ENCODE data around the gene HPGD. TPM values are rescaled to one million over a fixed set of nuclear protein-coding genes. Genes with fewer than 3 reads are reported as not detected.

HPGD gene
- total RNA-seq, 2 donors from 2014 or later = 5.2 to 7.2 TPM

GRCh38 chr4:174520660-174521059 is 1.6 kb downstream of the HPGD start:
- Mint-ChIP-seq H3K27ac (no peak overlapping the region), H3K36me3 (ENCODE audit: insufficient read depth in 2 of 2) (peaks cover 0 to 2% of the 10 kb centered on the region in 2 donors), H3K9me3 (no peaks in the 10 kb centered on the region), H3K4me1 (ENCODE audit: low read depth) (peaks cover 27% of the 10 kb centered on the region), H3K27me3 (ENCODE audit: low read depth) (peaks cover 19% of the 10 kb centered on the region), H3K4me3 (no peak overlapping the region)
- ATAC-seq (replicated peaks in 1 of 2) (no peak), DNase-seq (no peak)

- Mint-ChIP-seq H3K4me3 (no peak overlapping the region), H3K4me1 (ENCODE audit: low read depth) (peaks cover 15% of the 10 kb centered on the region), H3K27ac (no peak overlapping the region), H3K9me3 (peaks cover 0 to 4% of the 10 kb centered on the region in 2 donors), H3K27me3 (ENCODE audit: low read depth) (peaks cover 1% of the 10 kb centered on the region), H3K36me3 (ENCODE audit: insufficient read depth in 2 of 2) (peaks cover 0 to 2% of the 10 kb centered on the region in 2 donors)
- ATAC-seq (replicated peaks in 1 of 2) (no peak), DNase-seq (no peak)
These were observed 4.5 kb downstream of the HPGD start for GRCh38 chr4:174517502-174518445.

GRCh38 chr4:174516794-174517193 is 5.5 kb downstream of the HPGD start:
- ATAC-seq (replicated peaks in 1 of 2) (no peak), DNase-seq (no peak)
- H3K36me3 Mint-ChIP-seq (ENCODE audit: insufficient read depth in 2 of 2) = peaks cover 0 to 2% of the 10 kb centered on the region in 2 donors
- H3K9me3 Mint-ChIP-seq = peaks cover 0 to 4% of the 10 kb centered on the region in 2 donors
- H3K4me1 Mint-ChIP-seq (ENCODE audit: low read depth) = peaks cover 12% of the 10 kb centered on the region
- no peak overlapping the region for H3K27ac Mint-ChIP-seq
- no peaks in the 10 kb centered on the region for H3K27me3 Mint-ChIP-seq (ENCODE audit: low read depth)
- no peak overlapping the region for H3K4me3 Mint-ChIP-seq

GRCh38 chr4:174516345-174516744 is 5.9 kb downstream of the HPGD start:
- H3K4me3 Mint-ChIP-seq = no peak overlapping the region
- H3K9me3 Mint-ChIP-seq = peaks cover 0 to 4% of the 10 kb centered on the region in 2 donors
- no peaks in the 10 kb centered on the region for H3K27me3 Mint-ChIP-seq (ENCODE audit: low read depth)
- H3K27ac Mint-ChIP-seq = no peak overlapping the region
- peaks cover 7% of the 10 kb centered on the region for H3K4me1 Mint-ChIP-seq (ENCODE audit: low read depth)
- DNase-seq (no peak), ATAC-seq (replicated peaks in 1 of 2) (no peak)
- H3K36me3 Mint-ChIP-seq (ENCODE audit: insufficient read depth in 2 of 2) = peaks cover 0 to 2% of the 10 kb centered on the region in 2 donors

- Mint-ChIP-seq H3K4me1 (ENCODE audit: low read depth) (no peaks in the 10 kb centered on the region), H3K36me3 (ENCODE audit: insufficient read depth in 2 of 2) (no peaks in the 10 kb centered on the region), H3K27ac (no peak overlapping the region), H3K27me3 (ENCODE audit: low read depth) (no peaks in the 10 kb centered on the region), H3K9me3 (peaks cover 0 to 4% of the 10 kb centered on the region in 2 donors), H3K4me3 (no peak overlapping the region)
- ATAC-seq (replicated peaks in 1 of 2) = no peak
- DNase-seq = no peak
These were observed 9.5 kb downstream of the HPGD start for GRCh38 chr4:174512745-174513144.

GRCh38 chr4:174505892-174506291 is 16.4 kb downstream of the HPGD start:
- Mint-ChIP-seq H3K4me1 (ENCODE audit: low read depth) (no peaks in the 10 kb centered on the region), H3K36me3 (ENCODE audit: insufficient read depth in 2 of 2) (no peaks in the 10 kb centered on the region), H3K9me3 (no peaks in the 10 kb centered on the region), H3K27ac (no peak overlapping the region), H3K27me3 (ENCODE audit: low read depth) (no peaks in the 10 kb centered on the region), H3K4me3 (no peak overlapping the region)
- ATAC-seq (replicated peaks in 1 of 2) = no peak
- DNase-seq = no peak

GRCh38 chr4:174505007-174505406 is 17.3 kb downstream of the HPGD start:
- no peak overlapping the region for H3K27ac Mint-ChIP-seq
- H3K27me3 Mint-ChIP-seq (ENCODE audit: low read depth) = no peaks in the 10 kb centered on the region
- no peak overlapping the region for H3K4me3 Mint-ChIP-seq
- no peak for ATAC-seq (replicated peaks in 1 of 2)
- H3K9me3 Mint-ChIP-seq = no peaks in the 10 kb centered on the region
- H3K4me1 Mint-ChIP-seq (ENCODE audit: low read depth) = no peaks in the 10 kb centered on the region
- no peak for DNase-seq
- H3K36me3 Mint-ChIP-seq (ENCODE audit: insufficient read depth in 2 of 2) = no peaks in the 10 kb centered on the region

GRCh38 chr4:174503079-174503715 is 19.1 kb downstream of the HPGD start:
- no peaks in the 10 kb centered on the region for H3K36me3 Mint-ChIP-seq (ENCODE audit: insufficient read depth in 2 of 2)
- no peaks in the 10 kb centered on the region for H3K9me3 Mint-ChIP-seq
- H3K27ac Mint-ChIP-seq = no peak overlapping the region
- H3K4me3 Mint-ChIP-seq = no peak overlapping the region
- ATAC-seq (replicated peaks in 1 of 2) = no peak
- H3K4me1 Mint-ChIP-seq (ENCODE audit: low read depth) = peaks cover 7% of the 10 kb centered on the region
- DNase-seq = no peak
- no peaks in the 10 kb centered on the region for H3K27me3 Mint-ChIP-seq (ENCODE audit: low read depth)

- peaks cover 29% of the 10 kb centered on the region for H3K4me1 Mint-ChIP-seq (ENCODE audit: low read depth)
- no peaks in the 10 kb centered on the region for H3K36me3 Mint-ChIP-seq (ENCODE audit: insufficient read depth in 2 of 2)
- no peak overlapping the region for H3K27ac Mint-ChIP-seq
- H3K4me3 Mint-ChIP-seq = peak overlapping the region; percentile 62 to 65
- H3K9me3 Mint-ChIP-seq = no peaks in the 10 kb centered on the region
- H3K27me3 Mint-ChIP-seq (ENCODE audit: low read depth) = no peaks in the 10 kb centered on the region
- no peak for DNase-seq
- ATAC-seq (replicated peaks in 1 of 2) = no peak
These were observed 25.5 kb downstream of the HPGD start for GRCh38 chr4:174496631-174497432.

GRCh38 chr4:174495626-174496025 is 26.7 kb downstream of the HPGD start:
- H3K27me3 Mint-ChIP-seq (ENCODE audit: low read depth) = no peaks in the 10 kb centered on the region
- peaks cover 29% of the 10 kb centered on the region for H3K4me1 Mint-ChIP-seq (ENCODE audit: low read depth)
- H3K9me3 Mint-ChIP-seq = no peaks in the 10 kb centered on the region
- DNase-seq = no peak
- H3K4me3 Mint-ChIP-seq = no peak overlapping the region
- no peak for ATAC-seq (replicated peaks in 1 of 2)
- no peaks in the 10 kb centered on the region for H3K36me3 Mint-ChIP-seq (ENCODE audit: insufficient read depth in 2 of 2)
- no peak overlapping the region for H3K27ac Mint-ChIP-seq

- Mint-ChIP-seq H3K36me3 (ENCODE audit: insufficient read depth in 2 of 2) (no peaks in the 10 kb centered on the region), H3K9me3 (no peaks in the 10 kb centered on the region), H3K4me1 (ENCODE audit: low read depth) (peaks cover 29% of the 10 kb centered on the region), H3K4me3 (no peak overlapping the region), H3K27me3 (ENCODE audit: low read depth) (no peaks in the 10 kb centered on the region), H3K27ac (peak overlapping the region; percentile 47)
- no peak for ATAC-seq (replicated peaks in 1 of 2)
- no peak for DNase-seq
These were observed 27.6 kb downstream of the HPGD start for GRCh38 chr4:174494726-174495125.

GRCh38 chr4:174494146-174494545 is 28.1 kb downstream of the HPGD start:
- H3K4me3 Mint-ChIP-seq = no peak overlapping the region
- H3K36me3 Mint-ChIP-seq (ENCODE audit: insufficient read depth in 2 of 2) = no peaks in the 10 kb centered on the region
- H3K27me3 Mint-ChIP-seq (ENCODE audit: low read depth) = no peaks in the 10 kb centered on the region
- peak; percentile 61 to 67 for ATAC-seq (replicated peaks in 1 of 2)
- peaks cover 29% of the 10 kb centered on the region for H3K4me1 Mint-ChIP-seq (ENCODE audit: low read depth)
- H3K9me3 Mint-ChIP-seq = no peaks in the 10 kb centered on the region
- no peak for DNase-seq
- peak overlapping the region; percentile 47 for H3K27ac Mint-ChIP-seq

GRCh38 chr4:174490451-174490961 is 31.8 kb downstream of the HPGD start:
- H3K9me3 Mint-ChIP-seq = no peaks in the 10 kb centered on the region
- no peaks in the 10 kb centered on the region for H3K27me3 Mint-ChIP-seq (ENCODE audit: low read depth)
- no peaks in the 10 kb centered on the region for H3K36me3 Mint-ChIP-seq (ENCODE audit: insufficient read depth in 2 of 2)
- H3K4me3 Mint-ChIP-seq = no peak overlapping the region
- ATAC-seq (replicated peaks in 1 of 2) (no peak), DNase-seq (no peak)
- H3K4me1 Mint-ChIP-seq (ENCODE audit: low read depth) = peaks cover 6% of the 10 kb centered on the region
- H3K27ac Mint-ChIP-seq = no peak overlapping the region
